Uterus (tissue), 4 donors: ENCODE results near the gene BLOC1S3. TPM values are rescaled to one million over a fixed set of nuclear protein-coding genes. Genes with fewer than 3 reads are reported as not detected.

ENCODE experiments used
- DNase-seq, 2 donors: peaks; one replicate each; pipeline ENCODE4 v3.0.0-alpha.2; 2019 to 2020
- H3K27ac ChIP-seq, 2 donors: fragments of 200-600 bp; sonication (generic); 1 replicate in 1 of 2; 2 replicates in 1 of 2; pipeline ENCODE4 v1.5.1; 2016 to 2018
- H3K27me3 ChIP-seq, 2 donors: fragments of 200-600 bp; sonication (generic); one replicate each; pipeline ENCODE4 v1.5.1; 2018 to 2019; ENCODE audit warnings: control low read depth in 1 of 2
- H3K36me3 ChIP-seq, 2 donors: fragments of 200-600 bp; sonication (generic); one replicate each; pipeline ENCODE4 v1.5.1; 2019; ENCODE audit warnings: control low read depth in 1 of 2
- H3K4me1 ChIP-seq, 2 donors: fragments of 200-600 bp; sonication (generic); one replicate each; pipeline ENCODE4 v1.5.1; 2018 to 2019; ENCODE audit warnings: control low read depth in 1 of 2
- H3K4me3 ChIP-seq, 2 donors: fragments of 200-600 bp; sonication (generic); 1 replicate in 1 of 2; 2 replicates in 1 of 2; pipeline ENCODE4 v1.5.1; 2018 to 2019; ENCODE audit warnings: mild to moderate bottlenecking in 1 of 2
- H3K9me3 ChIP-seq, 2 donors: fragments of 200-600 bp; sonication (generic); one replicate each; pipeline ENCODE4 v1.5.1; 2019; ENCODE audit warnings: control low read depth in 1 of 2
- POLR2A ChIP-seq, 2 donors: fragments of 450-650 bp; IDR thresholded peaks; one replicate each; pipeline ENCODE4 v1.6.1; 2016; ENCODE audit warnings: antibody characterized with exemption in 2 of 2, mild to moderate bottlenecking in 1 of 2, moderate library complexity in 1 of 2
- intact Hi-C: fragments of 100-400 bp; cut with DNase I; formaldehyde crosslinking; loops from one replicate; pipeline ENCODE4 v1.15.1; 2023; ENCODE audit warnings: low total_unique reads
- total RNA-seq, 4 donors: library from RNA; depleted of rRNA in 3 of 4; stranded (reverse); fragments of >200 nt in 3 of 4; gene quantifications; one replicate each; pipeline versions ENCODE4 v1.1.0 to v1.2.4, GENCODE V29; 2014 to 2023
- TF ChIP-seq, protein P1 (sequence below), 4 experiments: fragments of 200-600 bp in 2 of 4; fragments of 450-650 bp in 2 of 4; sonication (generic) in 2 of 4; IDR thresholded peaks; one replicate each; pipeline ENCODE4 v1.5.1; 2016 to 2019; ENCODE audit warnings: antibody characterized with exemption in 4 of 4, mild to moderate bottlenecking in 2 of 4, moderate library complexity in 1 of 4
- donor health status: DM: yes; HTN: yes; CAD: no.

Gene BLOC1S3
- total RNA-seq, 4 donors from 2014 or later: 4.6 to 16.2 (median 10.2) TPM; not detected in 1

DNA sequence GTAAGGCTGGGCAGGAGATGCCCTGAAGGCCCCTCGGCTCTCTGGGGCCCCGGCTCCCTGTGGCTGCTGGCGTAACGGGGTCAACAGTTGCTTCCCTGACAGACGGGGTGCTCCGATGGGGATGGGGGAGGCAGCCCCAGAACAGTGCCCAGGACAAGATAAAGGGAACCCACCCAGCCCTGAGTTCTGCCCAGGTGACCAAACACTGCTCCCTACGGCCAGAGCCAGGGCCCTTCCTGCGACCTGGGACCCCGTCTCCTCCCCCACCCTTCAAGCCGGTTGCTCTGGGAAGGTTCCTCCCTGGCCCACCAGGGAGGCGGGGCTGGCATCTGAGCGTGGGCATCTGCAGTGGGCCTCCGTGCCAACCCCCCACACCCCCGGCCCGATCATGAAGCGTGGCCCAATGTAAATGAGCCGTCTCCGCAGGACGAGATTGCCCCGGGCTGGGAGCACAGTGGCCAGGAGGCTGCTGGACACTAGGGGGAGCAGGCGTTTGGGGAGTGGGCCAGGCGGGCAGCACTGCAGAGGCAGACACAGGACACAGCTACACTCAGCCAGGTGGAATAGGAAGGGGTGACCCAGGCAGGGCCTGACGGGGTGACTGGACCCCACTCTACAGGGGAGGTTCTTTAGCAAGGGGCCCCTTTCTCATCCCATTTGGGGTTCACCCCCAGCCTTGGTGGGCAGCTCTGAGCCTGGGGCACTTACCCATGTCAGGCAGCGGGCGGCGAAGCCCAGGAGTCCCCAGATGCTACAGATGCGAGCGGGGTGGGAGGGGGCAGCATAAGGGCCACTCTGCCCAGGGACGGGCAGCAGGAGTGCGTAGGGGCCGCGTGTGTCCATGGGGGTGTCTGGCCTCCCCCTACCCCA lies 16.6 kb upstream of the BLOC1S3 start:
- Histone ChIP-seq H3K4me1 (no peaks in the 10 kb centered on the region), H3K36me3 (no peaks in the 10 kb centered on the region), H3K9me3 (no peaks in the 10 kb centered on the region), H3K27ac (no peak overlapping the region), H3K27me3 (no peaks in the 10 kb centered on the region), H3K4me3 (no peak overlapping the region)
- intact Hi-C loops: no loop called here
- TF ChIP-seq POLR2A (IDR thresholded peaks at IDR 0.05): no peak
- TF ChIP-seq, protein P1, sequence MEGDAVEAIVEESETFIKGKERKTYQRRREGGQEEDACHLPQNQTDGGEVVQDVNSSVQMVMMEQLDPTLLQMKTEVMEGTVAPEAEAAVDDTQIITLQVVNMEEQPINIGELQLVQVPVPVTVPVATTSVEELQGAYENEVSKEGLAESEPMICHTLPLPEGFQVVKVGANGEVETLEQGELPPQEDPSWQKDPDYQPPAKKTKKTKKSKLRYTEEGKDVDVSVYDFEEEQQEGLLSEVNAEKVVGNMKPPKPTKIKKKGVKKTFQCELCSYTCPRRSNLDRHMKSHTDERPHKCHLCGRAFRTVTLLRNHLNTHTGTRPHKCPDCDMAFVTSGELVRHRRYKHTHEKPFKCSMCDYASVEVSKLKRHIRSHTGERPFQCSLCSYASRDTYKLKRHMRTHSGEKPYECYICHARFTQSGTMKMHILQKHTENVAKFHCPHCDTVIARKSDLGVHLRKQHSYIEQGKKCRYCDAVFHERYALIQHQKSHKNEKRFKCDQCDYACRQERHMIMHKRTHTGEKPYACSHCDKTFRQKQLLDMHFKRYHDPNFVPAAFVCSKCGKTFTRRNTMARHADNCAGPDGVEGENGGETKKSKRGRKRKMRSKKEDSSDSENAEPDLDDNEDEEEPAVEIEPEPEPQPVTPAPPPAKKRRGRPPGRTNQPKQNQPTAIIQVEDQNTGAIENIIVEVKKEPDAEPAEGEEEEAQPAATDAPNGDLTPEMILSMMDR (IDR thresholded peaks at IDR 0.05): peak in 2 of 4 experiments; percentile 6 to 28
- DNase-seq: no peak

DNA sequence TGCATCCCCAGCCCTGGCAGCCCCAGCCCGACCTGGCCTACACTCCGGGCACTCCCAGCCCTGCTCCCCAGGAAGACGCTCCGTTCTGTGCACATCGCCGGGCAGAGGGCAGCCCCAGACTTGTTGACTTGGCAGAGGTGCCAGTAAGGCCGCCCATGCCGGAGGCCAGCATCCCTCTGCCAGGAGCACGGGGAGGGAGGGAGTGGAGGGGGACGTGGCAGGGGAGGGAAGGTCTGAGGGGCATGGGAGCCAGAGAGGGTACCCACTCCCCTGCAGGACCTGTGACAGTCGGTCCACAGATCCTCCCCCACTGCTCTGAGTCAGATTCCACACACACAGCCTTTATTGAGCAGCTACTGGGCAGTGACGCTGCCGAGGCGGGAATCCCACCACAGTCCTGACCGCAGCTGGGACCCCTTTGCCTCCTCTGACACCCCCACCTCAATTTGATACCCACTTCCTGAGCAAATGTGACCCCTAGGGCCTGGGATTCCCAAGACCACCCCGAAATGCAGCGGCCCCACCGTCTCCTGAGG lies 15.9 kb upstream of the BLOC1S3 start:
- TF ChIP-seq, protein P1 (IDR thresholded peaks at IDR 0.05): no peak
- no peak for TF ChIP-seq POLR2A (IDR thresholded peaks at IDR 0.05)
- Histone ChIP-seq H3K4me1 (no peaks in the 10 kb centered on the region), H3K9me3 (no peaks in the 10 kb centered on the region), H3K27ac (no peak overlapping the region), H3K27me3 (no peaks in the 10 kb centered on the region), H3K4me3 (no peak overlapping the region), H3K36me3 (no peaks in the 10 kb centered on the region)
- DNase-seq: no peak
- intact Hi-C loops: no loop called here

- no peak overlapping the region for H3K4me3 ChIP-seq
- H3K27me3 ChIP-seq: no peaks in the 10 kb centered on the region
- no peak for TF ChIP-seq POLR2A (IDR thresholded peaks at IDR 0.05)
- TF ChIP-seq, protein P1 (IDR thresholded peaks at IDR 0.05): no peak
- no peaks in the 10 kb centered on the region for H3K9me3 ChIP-seq
- intact Hi-C loops: no loop called here
- H3K36me3 ChIP-seq: no peaks in the 10 kb centered on the region
- no peak for DNase-seq
- H3K4me1 ChIP-seq: no peaks in the 10 kb centered on the region
- no peak overlapping the region for H3K27ac ChIP-seq
These were observed 15.4 kb upstream of the BLOC1S3 start for GRCh38 chr19:45163156-45163555.

GRCh38 chr19:45163751-45164460 lies 14.7 kb upstream of the BLOC1S3 start:
- Histone ChIP-seq H3K4me3 (no peak overlapping the region), H3K4me1 (no peaks in the 10 kb centered on the region), H3K9me3 (no peaks in the 10 kb centered on the region), H3K27me3 (no peaks in the 10 kb centered on the region), H3K36me3 (no peaks in the 10 kb centered on the region), H3K27ac (no peak overlapping the region)
- intact Hi-C loops: no loop called here
- TF ChIP-seq, protein P1 (IDR thresholded peaks at IDR 0.05): no peak
- no peak for TF ChIP-seq POLR2A (IDR thresholded peaks at IDR 0.05)
- no peak for DNase-seq
